Kasumi-1 (cell line): ENCODE data around the gene NKX2-3.

Experiments used
- DNase-seq, 2 experiments: peaks; one replicate each; lab custom pipeline; 2025; lab: John Stamatoyannopoulos, UW

Gene NKX2-3

DNA sequence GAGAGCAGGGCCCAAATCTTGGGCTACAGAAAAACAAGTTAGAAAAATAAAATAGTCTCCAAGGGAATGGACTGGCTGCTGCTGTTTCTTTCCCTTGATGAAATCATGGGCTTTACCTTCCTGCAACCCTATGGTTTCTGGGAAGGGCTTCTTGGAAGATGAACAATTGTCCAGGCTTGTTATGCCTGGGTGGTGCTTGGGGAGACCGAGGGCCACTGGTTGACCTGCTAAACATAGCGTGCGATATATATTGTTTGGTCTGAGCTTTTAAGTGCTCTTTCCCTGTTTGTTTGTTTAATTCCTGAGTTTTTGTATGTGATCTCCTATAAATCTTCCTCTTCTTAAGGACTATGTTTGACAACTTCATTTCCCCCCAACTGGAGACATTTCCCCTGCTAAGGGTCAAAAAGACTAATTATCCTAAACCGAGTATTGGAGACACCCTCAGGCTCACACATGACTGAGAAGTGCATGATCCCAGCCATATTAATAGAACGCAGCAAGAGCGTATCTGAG lies 49.6 kb downstream of the NKX2-3 start:
- no peak for DNase-seq

DNA sequence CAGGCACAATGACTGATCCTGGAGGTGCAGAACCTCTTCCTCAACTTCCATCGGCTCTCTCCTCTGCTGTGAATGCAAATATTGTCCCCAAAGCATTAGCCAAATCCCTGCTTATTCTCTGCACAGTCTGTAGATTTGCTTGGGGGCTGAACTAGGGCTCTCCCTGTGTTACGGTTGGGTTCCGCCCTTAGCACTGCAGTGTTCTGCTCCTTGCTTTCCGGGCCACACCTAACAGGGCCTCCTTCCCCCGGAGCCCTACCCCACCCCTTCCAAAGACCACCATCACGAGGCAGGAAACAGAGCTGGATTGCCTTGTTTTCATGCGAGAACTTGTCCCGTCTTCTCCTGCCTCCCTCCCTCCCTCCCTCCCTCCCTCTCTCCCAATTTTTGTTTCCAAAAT lies 50.9 kb downstream of the NKX2-3 start:
- no peak for DNase-seq
